GM19035 (cell line): ENCODE data around the gene AMBP.

Experiments
- ATAC-seq: cut with Tn5 transposase; IDR thresholded peaks from one replicate; pipeline ENCODE4 v1.9.1; 2021; ENCODE audit not compliant: unreplicated experiment

The AMBP gene

GRCh38 chr9:114033397-114034103 lies 44.5 kb downstream of the AMBP start:
- ATAC-seq = no peak

GRCh38 chr9:114031948-114032840 lies 45.9 kb downstream of the AMBP start:
- ATAC-seq = no peak

- ATAC-seq = no peak
These were observed 47.0 kb downstream of the AMBP start for GRCh38 chr9:114031037-114031630.

- no peak for ATAC-seq
These were observed 47.7 kb downstream of the AMBP start for GRCh38 chr9:114030364-114030763.

- ATAC-seq = no peak
These were observed 48.6 kb downstream of the AMBP start for GRCh38 chr9:114029311-114030170.

GRCh38 chr9:114028646-114029045 lies 49.5 kb downstream of the AMBP start:
- no peak for ATAC-seq

GRCh38 chr9:114027863-114028465 lies 50.1 kb downstream of the AMBP start:
- no peak for ATAC-seq

- ATAC-seq = no peak
These were observed 50.8 kb downstream of the AMBP start for GRCh38 chr9:114027159-114027862.

GRCh38 chr9:114026335-114026734 lies 51.8 kb downstream of the AMBP start:
- ATAC-seq = no peak

GRCh38 chr9:114025760-114026159 lies 52.3 kb downstream of the AMBP start:
- ATAC-seq = no peak

- ATAC-seq = no peak
These were observed 52.8 kb downstream of the AMBP start for GRCh38 chr9:114025196-114025753.

GRCh38 chr9:114023961-114024360 lies 54.1 kb downstream of the AMBP start:
- ATAC-seq = no peak

- no peak for ATAC-seq
These were observed 56.5 kb downstream of the AMBP start for GRCh38 chr9:114021578-114021977.

- no peak for ATAC-seq
These were observed 60.1 kb downstream of the AMBP start for GRCh38 chr9:114017741-114018715.

- ATAC-seq = no peak
These were observed 61.3 kb downstream of the AMBP start for GRCh38 chr9:114016629-114017423.

- no peak for ATAC-seq
These were observed 62.0 kb downstream of the AMBP start for GRCh38 chr9:114016101-114016500.

GRCh38 chr9:114015607-114016006 lies 62.5 kb downstream of the AMBP start:
- no peak for ATAC-seq

GRCh38 chr9:114014044-114014443 lies 64.1 kb downstream of the AMBP start:
- no peak for ATAC-seq
